KMS-11 (cell line): ENCODE data around the gene PRKCH.

ENCODE experiments used
- H2AFZ ChIP-seq: fragments of 200-600 bp; sonication (generic); 2 replicates; pipeline ENCODE4 v1.6.1; 2016; ENCODE audit warnings: antibody characterized with exemption, mixed run types, low read depth
- H3K27ac ChIP-seq: fragments of 200-600 bp; sonication (generic); 2 replicates; pipeline ENCODE4 v1.6.1; 2016; ENCODE audit warnings: mild to moderate bottlenecking, mixed run types
- H3K27me3 ChIP-seq: fragments of 200-600 bp; sonication (generic); 2 replicates; pipeline ENCODE4 v1.6.1; 2017; ENCODE audit warnings: mild to moderate bottlenecking, low read depth, mixed run types, moderate library complexity; ENCODE audit not compliant: insufficient read depth
- H3K36me3 ChIP-seq: fragments of 200-600 bp; sonication (generic); 2 replicates; pipeline ENCODE4 v1.6.1; 2017; ENCODE audit warnings: mild to moderate bottlenecking, mixed run types; ENCODE audit not compliant: insufficient read depth
- H3K4me1 ChIP-seq: fragments of 200-600 bp; sonication (generic); 2 replicates; pipeline ENCODE4 v1.6.1; 2016; ENCODE audit warnings: mild to moderate bottlenecking, low read depth, mixed run types; ENCODE audit not compliant: poor library complexity, severe bottlenecking
- H3K4me2 ChIP-seq: fragments of 200-600 bp; sonication (generic); 2 replicates; pipeline ENCODE4 v1.7.0; 2016; ENCODE audit warnings: mild to moderate bottlenecking, mixed run types
- H3K4me3 ChIP-seq: fragments of 200-600 bp; sonication (generic); IDR thresholded peaks from 2 replicates; pipeline ENCODE4 v1.6.1; 2017; ENCODE audit warnings: low read depth, low read length, mixed read lengths; ENCODE audit not compliant: insufficient read depth
- H3K79me2 ChIP-seq: fragments of 200-600 bp; sonication (generic); 2 replicates; pipeline ENCODE4 v1.6.1; 2016; ENCODE audit warnings: low read depth, mixed run types; ENCODE audit not compliant: insufficient read depth
- H3K9ac ChIP-seq: fragments of 200-600 bp; sonication (generic); 2 replicates; pipeline ENCODE4 v1.6.1; 2016; ENCODE audit warnings: mild to moderate bottlenecking, mixed run types
- H4K20me1 ChIP-seq: fragments of 200-600 bp; sonication (generic); 2 replicates; pipeline ENCODE4 v1.6.1; 2016; ENCODE audit warnings: mild to moderate bottlenecking, mixed run types; ENCODE audit not compliant: insufficient read depth
- TF ChIP-seq, protein P1 (sequence below): fragments of 200-600 bp; sonication (generic); conservative IDR thresholded peaks from 2 replicates; pipeline ENCODE4 v1.6.1; 2017; ENCODE audit warnings: low read depth, mild to moderate bottlenecking, antibody characterized with exemption, low read length, moderate library complexity, mixed read lengths

PRKCH gene

DNA sequence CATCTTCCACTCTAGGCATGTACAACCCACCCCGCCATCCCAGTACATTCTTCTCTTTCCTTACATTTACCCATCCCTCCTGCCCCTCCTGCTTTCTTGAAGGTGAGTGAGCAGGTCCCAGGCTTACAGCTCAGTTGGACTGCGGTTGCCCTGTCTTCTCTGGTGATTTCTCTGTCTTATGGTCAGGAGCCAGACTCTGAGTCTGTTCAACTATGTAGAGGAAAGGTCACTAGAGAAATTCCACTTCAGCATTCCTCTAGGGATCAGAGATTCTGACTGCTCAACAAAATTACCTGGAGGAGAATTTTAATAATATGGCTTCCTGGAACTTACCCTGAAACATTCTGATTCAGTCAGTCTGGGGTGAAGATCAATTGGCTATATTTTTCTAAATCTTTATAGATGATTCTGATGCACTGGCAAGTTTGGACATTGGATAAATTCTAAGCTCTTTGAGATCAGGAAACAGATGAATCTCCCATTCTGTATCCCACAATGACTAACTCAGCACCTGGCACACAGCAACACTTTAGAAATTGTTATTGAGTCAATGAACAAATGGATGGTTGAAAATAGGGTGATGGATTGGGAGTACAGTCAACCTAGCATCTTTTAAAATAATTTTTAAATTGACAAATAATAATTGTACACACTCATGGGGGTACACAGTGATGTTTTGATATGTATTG is 245.3 kb downstream of the PRKCH start:
- Histone ChIP-seq H3K4me3 (no peak overlapping the region), H3K9ac (no peak overlapping the region), H4K20me1 (no peaks in the 10 kb centered on the region), H3K4me2 (no peak overlapping the region), H3K27me3 (no peaks in the 10 kb centered on the region), H3K79me2 (no peaks in the 10 kb centered on the region), H3K36me3 (no peaks in the 10 kb centered on the region), H3K27ac (no peak overlapping the region), H2AFZ (no peak overlapping the region), H3K4me1 (no peaks in the 10 kb centered on the region)
- TF ChIP-seq, protein P1, sequence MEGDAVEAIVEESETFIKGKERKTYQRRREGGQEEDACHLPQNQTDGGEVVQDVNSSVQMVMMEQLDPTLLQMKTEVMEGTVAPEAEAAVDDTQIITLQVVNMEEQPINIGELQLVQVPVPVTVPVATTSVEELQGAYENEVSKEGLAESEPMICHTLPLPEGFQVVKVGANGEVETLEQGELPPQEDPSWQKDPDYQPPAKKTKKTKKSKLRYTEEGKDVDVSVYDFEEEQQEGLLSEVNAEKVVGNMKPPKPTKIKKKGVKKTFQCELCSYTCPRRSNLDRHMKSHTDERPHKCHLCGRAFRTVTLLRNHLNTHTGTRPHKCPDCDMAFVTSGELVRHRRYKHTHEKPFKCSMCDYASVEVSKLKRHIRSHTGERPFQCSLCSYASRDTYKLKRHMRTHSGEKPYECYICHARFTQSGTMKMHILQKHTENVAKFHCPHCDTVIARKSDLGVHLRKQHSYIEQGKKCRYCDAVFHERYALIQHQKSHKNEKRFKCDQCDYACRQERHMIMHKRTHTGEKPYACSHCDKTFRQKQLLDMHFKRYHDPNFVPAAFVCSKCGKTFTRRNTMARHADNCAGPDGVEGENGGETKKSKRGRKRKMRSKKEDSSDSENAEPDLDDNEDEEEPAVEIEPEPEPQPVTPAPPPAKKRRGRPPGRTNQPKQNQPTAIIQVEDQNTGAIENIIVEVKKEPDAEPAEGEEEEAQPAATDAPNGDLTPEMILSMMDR, result no peak

DNA sequence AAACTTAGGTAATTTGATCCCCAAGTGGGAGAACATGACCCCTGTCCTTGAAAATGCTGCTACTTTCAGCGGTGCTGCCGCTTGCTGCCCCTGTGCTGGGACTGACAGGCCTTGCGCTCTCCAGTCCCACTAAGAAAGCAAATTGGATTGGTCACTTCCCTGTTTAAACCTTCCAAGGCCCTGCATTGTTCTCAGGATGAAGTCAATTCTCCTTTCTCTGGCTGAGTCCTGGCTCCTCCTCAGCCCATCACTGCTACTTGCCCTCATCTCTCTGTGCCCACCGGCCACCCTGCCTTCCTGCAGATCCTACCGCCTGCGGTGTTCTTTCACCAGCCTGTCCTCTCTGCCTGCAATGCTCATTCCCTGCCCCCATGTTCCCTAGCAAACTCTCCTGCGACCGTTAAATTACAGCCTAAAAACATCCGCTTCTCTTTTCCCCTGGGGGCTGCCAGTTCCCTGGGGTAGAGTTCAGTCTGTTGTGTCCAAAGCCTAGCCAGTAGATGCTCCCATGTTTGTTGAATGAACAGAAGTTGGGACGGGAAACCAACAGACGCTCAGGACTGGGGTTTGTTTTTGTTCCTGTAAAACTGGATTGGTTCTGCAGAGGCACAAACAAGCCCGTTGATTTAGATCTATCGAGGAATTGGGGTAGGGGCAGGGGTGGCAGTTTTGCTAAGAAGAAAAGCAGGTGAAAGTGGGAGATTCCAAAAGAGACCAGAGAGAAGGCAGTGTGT is 246.6 kb downstream of the PRKCH start:
- no peak overlapping the region for H3K4me2 ChIP-seq
- no peaks in the 10 kb centered on the region for H3K4me1 ChIP-seq
- H3K27ac ChIP-seq, result no peak overlapping the region
- TF ChIP-seq, protein P1, result no peak
- no peaks in the 10 kb centered on the region for H3K36me3 ChIP-seq
- no peaks in the 10 kb centered on the region for H3K79me2 ChIP-seq
- H3K4me3 ChIP-seq, result no peak overlapping the region
- no peak overlapping the region for H2AFZ ChIP-seq
- H3K9ac ChIP-seq, result no peak overlapping the region
- no peaks in the 10 kb centered on the region for H3K27me3 ChIP-seq
- H4K20me1 ChIP-seq, result no peaks in the 10 kb centered on the region

DNA sequence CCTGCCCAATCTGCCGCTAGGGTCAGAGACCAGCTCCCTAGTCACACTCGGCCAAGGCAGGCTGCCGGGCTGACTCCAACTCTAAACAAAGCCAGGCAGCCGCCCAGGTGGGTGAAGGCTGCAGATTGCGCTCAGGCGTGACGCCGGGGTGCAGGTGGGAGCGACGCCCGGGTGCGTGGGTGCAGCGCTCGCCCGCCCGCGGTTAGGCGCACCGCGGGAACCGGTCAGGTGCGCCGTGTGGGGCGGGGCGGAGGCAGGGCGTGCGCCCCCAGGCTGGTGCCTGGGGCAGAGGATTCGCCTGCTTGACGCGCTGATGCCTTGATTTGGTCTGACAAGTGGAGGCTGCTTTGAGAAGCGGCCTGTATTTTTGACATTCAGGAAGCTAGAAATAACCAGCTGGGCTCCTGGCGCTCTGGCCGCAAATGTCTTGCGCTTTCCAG is 247.2 kb downstream of the PRKCH start:
- TF ChIP-seq, protein P1, result no peak
- no peaks in the 10 kb centered on the region for H4K20me1 ChIP-seq
- no peak overlapping the region for H3K4me2 ChIP-seq
- no peak overlapping the region for H3K4me3 ChIP-seq
- no peaks in the 10 kb centered on the region for H3K36me3 ChIP-seq
- no peaks in the 10 kb centered on the region for H3K79me2 ChIP-seq
- H2AFZ ChIP-seq, result no peak overlapping the region
- H3K27me3 ChIP-seq, result no peaks in the 10 kb centered on the region
- no peak overlapping the region for H3K9ac ChIP-seq
- no peak overlapping the region for H3K27ac ChIP-seq
- no peaks in the 10 kb centered on the region for H3K4me1 ChIP-seq

DNA sequence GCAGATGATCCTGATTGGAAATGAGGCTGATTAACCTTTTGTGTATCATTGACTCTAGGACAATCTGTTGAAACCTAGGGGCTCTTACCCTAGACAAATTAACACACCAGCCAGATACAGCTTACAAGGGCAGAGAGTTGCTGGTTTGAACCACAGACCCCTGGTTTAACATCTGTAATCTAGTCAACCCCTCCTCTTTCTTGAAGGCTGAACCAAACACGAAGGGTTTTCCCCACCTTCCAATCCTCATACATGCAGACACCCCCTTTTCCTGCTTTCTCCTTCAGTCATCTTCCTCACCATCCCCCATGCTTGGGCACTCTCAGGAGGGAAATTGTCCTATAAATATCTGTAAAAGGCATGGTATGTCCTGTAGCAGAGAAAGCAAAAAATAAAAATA is 247.9 kb downstream of the PRKCH start:
- no peak overlapping the region for H2AFZ ChIP-seq
- H3K36me3 ChIP-seq, result no peaks in the 10 kb centered on the region
- H3K79me2 ChIP-seq, result no peaks in the 10 kb centered on the region
- TF ChIP-seq, protein P1, result no peak
- no peaks in the 10 kb centered on the region for H3K27me3 ChIP-seq
- H3K4me3 ChIP-seq, result no peak overlapping the region
- no peaks in the 10 kb centered on the region for H4K20me1 ChIP-seq
- H3K4me2 ChIP-seq, result no peak overlapping the region
- H3K9ac ChIP-seq, result no peak overlapping the region
- no peaks in the 10 kb centered on the region for H3K4me1 ChIP-seq
- no peak overlapping the region for H3K27ac ChIP-seq
